GM21737 (cell line): ENCODE results near the gene APIP.

Source experiments
- ATAC-seq: cut with Tn5 transposase; IDR thresholded peaks from one replicate; pipeline ENCODE4 v1.9.1; 2021; ENCODE audit warnings: mild to moderate bottlenecking, moderate library complexity; ENCODE audit not compliant: unreplicated experiment

APIP gene

GRCh38 chr11:34890089-34890488 is 26.1 kb downstream of the APIP start:
- ATAC-seq: no peak

GRCh38 chr11:34887260-34887659 is 28.9 kb downstream of the APIP start:
- no peak for ATAC-seq

GRCh38 chr11:34886609-34887008 is 29.6 kb downstream of the APIP start:
- ATAC-seq: no peak

- ATAC-seq: no peak
These were observed 34.3 kb downstream of the APIP start for GRCh38 chr11:34881900-34882299.

- no peak for ATAC-seq
These were observed 38.7 kb downstream of the APIP start for GRCh38 chr11:34877375-34877975.

GRCh38 chr11:34874202-34874601 is 42.0 kb downstream of the APIP start:
- ATAC-seq: no peak

- ATAC-seq: no peak
These were observed 45.5 kb downstream of the APIP start for GRCh38 chr11:34870548-34871196.

GRCh38 chr11:34869425-34869824 is 46.8 kb downstream of the APIP start:
- no peak for ATAC-seq

- no peak for ATAC-seq
These were observed 49.8 kb downstream of the APIP start for GRCh38 chr11:34866375-34866774.

- no peak for ATAC-seq
These were observed 50.9 kb downstream of the APIP start for GRCh38 chr11:34865261-34865660.

GRCh38 chr11:34864424-34864823 is 51.8 kb downstream of the APIP start:
- ATAC-seq: no peak

- ATAC-seq: no peak
These were observed 53.1 kb downstream of the APIP start for GRCh38 chr11:34863048-34863447.

- ATAC-seq: no peak
These were observed 55.7 kb downstream of the APIP start for GRCh38 chr11:34860518-34860917.

GRCh38 chr11:34860034-34860433 is 56.1 kb downstream of the APIP start:
- ATAC-seq: no peak

- ATAC-seq: no peak
These were observed 56.7 kb downstream of the APIP start for GRCh38 chr11:34859496-34859895.

- ATAC-seq: no peak
These were observed 58.7 kb downstream of the APIP start for GRCh38 chr11:34857463-34857862.

GRCh38 chr11:34856251-34856650 is 59.9 kb downstream of the APIP start:
- no peak for ATAC-seq

GRCh38 chr11:34855754-34856095 is 60.5 kb downstream of the APIP start:
- no peak for ATAC-seq

- no peak for ATAC-seq
These were observed 61.0 kb downstream of the APIP start for GRCh38 chr11:34855021-34855753.

GRCh38 chr11:34851916-34852315 is 64.3 kb downstream of the APIP start:
- ATAC-seq: no peak

- ATAC-seq: no peak
These were observed 65.8 kb downstream of the APIP start for GRCh38 chr11:34850334-34850733.

GRCh38 chr11:34846467-34846866 is 69.7 kb downstream of the APIP start:
- no peak for ATAC-seq
